ENCODE results near the gene C22orf42.

C22orf42 gene

GRCh38 chr22:32158712-32159533 lies at the start of gene C22orf42:
Gene C22orf42, minus strand, starts transcription at chr22:32159303. Its CDS starts 88 bp downstream, at chr22:32159215.
- Histone ChIP-seq H3K9me3 (ENCODE audit: control insufficient read depth in 2 of 2, low read length in 2 of 2) (no peaks in the 10 kb centered on the region), H3K4me3 (ENCODE audit: low read length in 2 of 2) (no peak within 1 kb of the TSS), H3K36me3 (ENCODE audit: control insufficient read depth in 2 of 2, insufficient read depth in 2 of 2, low read length in 2 of 2) (no peaks in the 10 kb centered on the region), H3K4me1 (ENCODE audit: control insufficient read depth, insufficient read depth, low read length) (no peaks in the 10 kb centered on the region), H3K27me3 (ENCODE audit: control insufficient read depth in 1 of 2, insufficient read depth in 2 of 2, low read length in 2 of 2) (peaks cover 4 to 5% of the 10 kb centered on the region in 2 donors), H3K27ac (ENCODE audit: low read length) (no peak within 1 kb of the TSS), H3K9ac (ENCODE audit: low read length in 2 of 2) (no peak within 1 kb of the TSS)

- Histone ChIP-seq H3K27ac (ENCODE audit: low read length) (no peak overlapping the region), H3K27me3 (ENCODE audit: control insufficient read depth in 1 of 2, insufficient read depth in 2 of 2, low read length in 2 of 2) (peaks cover 3 to 6% of the 10 kb centered on the region in 2 donors), H3K4me3 (ENCODE audit: low read length in 2 of 2) (no peak overlapping the region), H3K4me1 (ENCODE audit: control insufficient read depth, insufficient read depth, low read length) (no peaks in the 10 kb centered on the region), H3K36me3 (ENCODE audit: control insufficient read depth in 2 of 2, insufficient read depth in 2 of 2, low read length in 2 of 2) (no peaks in the 10 kb centered on the region), H3K9me3 (ENCODE audit: control insufficient read depth in 2 of 2, low read length in 2 of 2) (no peaks in the 10 kb centered on the region), H3K9ac (ENCODE audit: low read length in 2 of 2) (no peak overlapping the region)
Measured at GRCh38 chr22:32208681-32209080, 49.6 kb upstream of the C22orf42 start.

GRCh38 chr22:32207971-32208480 lies 48.9 kb upstream of the C22orf42 start:
- H3K4me1 ChIP-seq (ENCODE audit: control insufficient read depth, insufficient read depth, low read length) = peaks cover under 1% of the 10 kb centered on the region
- H3K36me3 ChIP-seq (ENCODE audit: control insufficient read depth in 2 of 2, insufficient read depth in 2 of 2, low read length in 2 of 2) = no peaks in the 10 kb centered on the region
- H3K4me3 ChIP-seq (ENCODE audit: low read length in 2 of 2) = no peak overlapping the region
- no peak overlapping the region for H3K27ac ChIP-seq (ENCODE audit: low read length)
- H3K27me3 ChIP-seq (ENCODE audit: control insufficient read depth in 1 of 2, insufficient read depth in 2 of 2, low read length in 2 of 2) = peaks cover 7% of the 10 kb centered on the region in 2 donors
- H3K9ac ChIP-seq (ENCODE audit: low read length in 2 of 2) = no peak overlapping the region
- no peaks in the 10 kb centered on the region for H3K9me3 ChIP-seq (ENCODE audit: control insufficient read depth in 2 of 2, low read length in 2 of 2)

- Histone ChIP-seq H3K27ac (ENCODE audit: low read length) (no peak overlapping the region), H3K4me1 (ENCODE audit: control insufficient read depth, insufficient read depth, low read length) (peaks cover 4% of the 10 kb centered on the region), H3K4me3 (ENCODE audit: low read length in 2 of 2) (no peak overlapping the region), H3K9ac (ENCODE audit: low read length in 2 of 2) (no peak overlapping the region), H3K36me3 (ENCODE audit: control insufficient read depth in 2 of 2, insufficient read depth in 2 of 2, low read length in 2 of 2) (no peaks in the 10 kb centered on the region), H3K27me3 (ENCODE audit: control insufficient read depth in 1 of 2, insufficient read depth in 2 of 2, low read length in 2 of 2) (peaks cover 11 to 12% of the 10 kb centered on the region in 2 donors), H3K9me3 (ENCODE audit: control insufficient read depth in 2 of 2, low read length in 2 of 2) (no peaks in the 10 kb centered on the region)
Measured at GRCh38 chr22:32206774-32207758, 48.0 kb upstream of the C22orf42 start.

- H3K27me3 ChIP-seq (ENCODE audit: control insufficient read depth in 1 of 2, insufficient read depth in 2 of 2, low read length in 2 of 2) = peaks cover 11 to 12% of the 10 kb centered on the region in 2 donors
- no peak overlapping the region for H3K9ac ChIP-seq (ENCODE audit: low read length in 2 of 2)
- H3K4me3 ChIP-seq (ENCODE audit: low read length in 2 of 2) = no peak overlapping the region
- no peaks in the 10 kb centered on the region for H3K9me3 ChIP-seq (ENCODE audit: control insufficient read depth in 2 of 2, low read length in 2 of 2)
- H3K36me3 ChIP-seq (ENCODE audit: control insufficient read depth in 2 of 2, insufficient read depth in 2 of 2, low read length in 2 of 2) = no peaks in the 10 kb centered on the region
- peaks cover 4% of the 10 kb centered on the region for H3K4me1 ChIP-seq (ENCODE audit: control insufficient read depth, insufficient read depth, low read length)
- H3K27ac ChIP-seq (ENCODE audit: low read length) = no peak overlapping the region
Measured at GRCh38 chr22:32205974-32206773, 47.1 kb upstream of the C22orf42 start.

- H3K4me1 ChIP-seq (ENCODE audit: control insufficient read depth, insufficient read depth, low read length) = peaks cover 4% of the 10 kb centered on the region
- no peaks in the 10 kb centered on the region for H3K9me3 ChIP-seq (ENCODE audit: control insufficient read depth in 2 of 2, low read length in 2 of 2)
- no peaks in the 10 kb centered on the region for H3K36me3 ChIP-seq (ENCODE audit: control insufficient read depth in 2 of 2, insufficient read depth in 2 of 2, low read length in 2 of 2)
- no peak within 1 kb of the TSS for H3K27ac ChIP-seq (ENCODE audit: low read length)
- H3K9ac ChIP-seq (ENCODE audit: low read length in 2 of 2) = no peak within 1 kb of the TSS
- H3K4me3 ChIP-seq (ENCODE audit: low read length in 2 of 2) = no peak within 1 kb of the TSS
- H3K27me3 ChIP-seq (ENCODE audit: control insufficient read depth in 1 of 2, insufficient read depth in 2 of 2, low read length in 2 of 2) = peaks cover 11 to 12% of the 10 kb centered on the region in 2 donors
Measured at GRCh38 chr22:32204856-32205722, 46.0 kb upstream of the C22orf42 start, which contains the start of gene RFPL2. Gene RFPL2, minus strand, starts transcription at chr22:32205073. Its CDS starts 2,622 bp downstream, at chr22:32202451.

- Histone ChIP-seq H3K36me3 (ENCODE audit: control insufficient read depth in 2 of 2, insufficient read depth in 2 of 2, low read length in 2 of 2) (no peaks in the 10 kb centered on the region), H3K4me3 (ENCODE audit: low read length in 2 of 2) (no peak overlapping the region), H3K9ac (ENCODE audit: low read length in 2 of 2) (no peak overlapping the region), H3K27me3 (ENCODE audit: control insufficient read depth in 1 of 2, insufficient read depth in 2 of 2, low read length in 2 of 2) (peaks cover 9 to 12% of the 10 kb centered on the region in 2 donors), H3K9me3 (ENCODE audit: control insufficient read depth in 2 of 2, low read length in 2 of 2) (no peaks in the 10 kb centered on the region), H3K27ac (ENCODE audit: low read length) (no peak overlapping the region), H3K4me1 (ENCODE audit: control insufficient read depth, insufficient read depth, low read length) (peaks cover 4% of the 10 kb centered on the region)
Measured at GRCh38 chr22:32204040-32204855, 45.1 kb upstream of the C22orf42 start.

GRCh38 chr22:32203181-32204039 lies 44.3 kb upstream of the C22orf42 start:
- H3K27ac ChIP-seq (ENCODE audit: low read length) = no peak overlapping the region
- no peak overlapping the region for H3K9ac ChIP-seq (ENCODE audit: low read length in 2 of 2)
- H3K36me3 ChIP-seq (ENCODE audit: control insufficient read depth in 2 of 2, insufficient read depth in 2 of 2, low read length in 2 of 2) = no peaks in the 10 kb centered on the region
- H3K4me1 ChIP-seq (ENCODE audit: control insufficient read depth, insufficient read depth, low read length) = peaks cover 4% of the 10 kb centered on the region
- H3K27me3 ChIP-seq (ENCODE audit: control insufficient read depth in 1 of 2, insufficient read depth in 2 of 2, low read length in 2 of 2) = peaks cover 9 to 12% of the 10 kb centered on the region in 2 donors
- H3K4me3 ChIP-seq (ENCODE audit: low read length in 2 of 2) = no peak overlapping the region
- H3K9me3 ChIP-seq (ENCODE audit: control insufficient read depth in 2 of 2, low read length in 2 of 2) = no peaks in the 10 kb centered on the region

Measured in stomach smooth muscle (tissue), 2 donors.